B cell (primary cell): ENCODE results near the gene PTS.

Experiments
- CTCF ChIP-seq: fragments of 200-600 bp; IDR thresholded peaks from one replicate; pipeline ENCODE4 v1.8.0; 2022; ENCODE audit warnings: antibody characterized with exemption, mild to moderate bottlenecking
- EZH2 ChIP-seq: IDR thresholded peaks from 2 replicates; pipeline ENCODE4 v1.6.1; 2012; ENCODE audit warnings: borderline replicate concordance, low read depth, mild to moderate bottlenecking, moderate library complexity, low read length; ENCODE audit not compliant: insufficient read depth, poor library complexity, severe bottlenecking

GRCh38 chr11:112269139-112269538, 42.9 kb downstream of the PTS start:
- no peak for TF ChIP-seq EZH2
- TF ChIP-seq CTCF = no peak
